AG09309 (cell line): ENCODE measurements around the gene PARVA.

Source experiments
- DNase-seq: peaks from one replicate; pipeline ENCODE4 v3.0.0-alpha.2; 2010; ENCODE audit warnings: low read depth
- H3K4me3 ChIP-seq: 2 replicates; pipeline ENCODE4 v1.5.1; 2011; ENCODE audit warnings: mild to moderate bottlenecking, low read depth, low read length, moderate library complexity; ENCODE audit not compliant: control insufficient read depth
- TF ChIP-seq, protein P1 (sequence below): IDR thresholded peaks from 2 replicates; pipeline ENCODE4 v1.5.1; 2011; ENCODE audit warnings: mild to moderate bottlenecking, low read depth, low read length, inconsistent platforms; ENCODE audit not compliant: insufficient read depth, control insufficient read depth; ENCODE audit errors: missing control alignments

The PARVA gene

DNA sequence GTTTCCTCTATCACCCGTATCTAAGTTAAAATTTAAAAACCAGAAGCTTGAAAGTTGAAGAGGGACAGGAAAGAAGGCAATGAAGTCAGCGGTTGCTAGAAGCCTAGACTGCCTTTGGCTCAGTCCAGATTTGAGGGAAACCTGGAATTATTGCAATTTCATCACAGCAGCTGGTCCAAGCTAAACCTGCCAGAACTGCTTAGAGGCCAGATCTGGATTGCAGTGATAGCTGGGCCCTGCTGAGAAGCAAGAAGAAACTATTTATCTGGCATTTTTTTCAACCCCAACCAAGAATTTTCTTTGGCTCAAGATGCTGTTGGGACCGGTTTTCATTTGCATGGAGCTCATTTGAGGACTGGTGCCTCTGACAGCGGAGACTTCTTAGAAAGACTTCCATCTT is 175.3 kb downstream of the PARVA start:
- peak; percentile 87 for DNase-seq
- H3K4me3 ChIP-seq = no peak overlapping the region
- TF ChIP-seq, protein P1, sequence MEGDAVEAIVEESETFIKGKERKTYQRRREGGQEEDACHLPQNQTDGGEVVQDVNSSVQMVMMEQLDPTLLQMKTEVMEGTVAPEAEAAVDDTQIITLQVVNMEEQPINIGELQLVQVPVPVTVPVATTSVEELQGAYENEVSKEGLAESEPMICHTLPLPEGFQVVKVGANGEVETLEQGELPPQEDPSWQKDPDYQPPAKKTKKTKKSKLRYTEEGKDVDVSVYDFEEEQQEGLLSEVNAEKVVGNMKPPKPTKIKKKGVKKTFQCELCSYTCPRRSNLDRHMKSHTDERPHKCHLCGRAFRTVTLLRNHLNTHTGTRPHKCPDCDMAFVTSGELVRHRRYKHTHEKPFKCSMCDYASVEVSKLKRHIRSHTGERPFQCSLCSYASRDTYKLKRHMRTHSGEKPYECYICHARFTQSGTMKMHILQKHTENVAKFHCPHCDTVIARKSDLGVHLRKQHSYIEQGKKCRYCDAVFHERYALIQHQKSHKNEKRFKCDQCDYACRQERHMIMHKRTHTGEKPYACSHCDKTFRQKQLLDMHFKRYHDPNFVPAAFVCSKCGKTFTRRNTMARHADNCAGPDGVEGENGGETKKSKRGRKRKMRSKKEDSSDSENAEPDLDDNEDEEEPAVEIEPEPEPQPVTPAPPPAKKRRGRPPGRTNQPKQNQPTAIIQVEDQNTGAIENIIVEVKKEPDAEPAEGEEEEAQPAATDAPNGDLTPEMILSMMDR = no peak

GRCh38 chr11:12554122-12554521 is 176.8 kb downstream of the PARVA start:
- TF ChIP-seq, protein P1 = no peak
- H3K4me3 ChIP-seq = no peak overlapping the region
- no peak for DNase-seq

DNA sequence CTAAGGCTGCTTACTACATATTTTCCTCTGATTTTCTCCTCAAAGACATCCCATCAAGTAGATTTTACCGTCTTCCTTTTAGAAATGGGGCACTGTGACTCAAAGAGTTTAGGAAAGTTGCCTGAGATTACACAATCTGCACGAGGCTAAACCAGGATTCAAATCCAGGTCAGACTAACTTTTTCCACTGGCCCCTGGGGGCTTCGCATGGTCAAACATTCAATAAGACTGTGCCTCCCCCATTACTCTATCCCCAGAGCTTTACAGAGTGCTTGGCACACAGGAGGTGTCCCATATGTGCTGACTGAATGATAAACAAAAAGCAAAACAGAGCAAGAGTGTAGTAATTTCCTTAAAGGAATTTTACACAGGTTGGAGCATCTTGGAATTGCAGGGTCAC is 178.8 kb downstream of the PARVA start:
- TF ChIP-seq, protein P1 = no peak
- H3K4me3 ChIP-seq = no peak overlapping the region
- DNase-seq = no peak

- H3K4me3 ChIP-seq = no peak overlapping the region
- TF ChIP-seq, protein P1 = no peak
- peak; percentile 89 for DNase-seq
These were observed 179.5 kb downstream of the PARVA start for GRCh38 chr11:12556788-12557384.

- TF ChIP-seq, protein P1 = no peak
- no peak for DNase-seq
- no peak overlapping the region for H3K4me3 ChIP-seq
These were observed 181.6 kb downstream of the PARVA start for GRCh38 chr11:12559011-12559410.

DNA sequence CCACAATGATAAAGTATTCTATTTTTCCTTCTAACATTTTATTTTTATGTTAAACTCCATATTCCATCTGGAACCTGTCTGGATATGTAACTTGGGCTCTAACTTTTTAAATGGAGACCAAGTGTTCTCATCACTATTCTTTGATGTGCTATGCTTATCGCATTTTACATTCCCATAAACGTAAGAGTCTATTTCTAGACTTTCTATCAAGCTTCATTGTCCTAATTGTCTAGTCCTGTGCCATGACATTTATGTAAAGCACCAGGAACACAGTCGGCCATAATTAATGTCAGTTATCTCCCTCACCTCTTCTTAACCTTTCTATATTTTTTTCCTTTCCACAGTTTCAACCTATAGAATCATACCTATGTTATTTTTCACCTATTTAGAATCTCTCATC is 183.0 kb downstream of the PARVA start:
- TF ChIP-seq, protein P1 = no peak
- no peak overlapping the region for H3K4me3 ChIP-seq
- no peak for DNase-seq

- no peak overlapping the region for H3K4me3 ChIP-seq
- TF ChIP-seq, protein P1 = no peak
- DNase-seq = no peak
These were observed 183.5 kb downstream of the PARVA start for GRCh38 chr11:12560861-12561260.
